HG03095 (cell line): ENCODE measurements around the gene INTS15.
"Not testable (repeated sequence)": the region's sequence is repeated elsewhere in the genome, so short reads cannot be mapped to it uniquely, and the experiment has no call there.

Experiments used
- ATAC-seq: cut with Tn5 transposase; IDR thresholded peaks from one replicate; pipeline ENCODE4 v1.9.1; 2021; ENCODE audit warnings: moderate library complexity; ENCODE audit not compliant: unreplicated experiment

The INTS15 gene

GRCh38 chr7:6576867-6577368, 12.9 kb upstream of the INTS15 start:
- not testable (repeated sequence) for ATAC-seq

- ATAC-seq = peak; percentile 97
These were observed 12.3 kb upstream of the INTS15 start, which contains the start of gene ZDHHC4 for GRCh38 chr7:6577369-6578113. ZDHHC4 (plus strand) TSS chr7:6577454; CDS start chr7:6580562, 3,108 bp downstream.

GRCh38 chr7:6578114-6579084, 11.4 kb upstream of the INTS15 start:
- no peak for ATAC-seq

- ATAC-seq = no peak
These were observed 10.4 kb upstream of the INTS15 start for GRCh38 chr7:6579446-6579845.

- ATAC-seq = not testable (repeated sequence)
These were observed 3.9 kb upstream of the INTS15 start for GRCh38 chr7:6585746-6586432.

GRCh38 chr7:6588566-6588965, 1.3 kb upstream of the INTS15 start:
- no peak for ATAC-seq

DNA sequence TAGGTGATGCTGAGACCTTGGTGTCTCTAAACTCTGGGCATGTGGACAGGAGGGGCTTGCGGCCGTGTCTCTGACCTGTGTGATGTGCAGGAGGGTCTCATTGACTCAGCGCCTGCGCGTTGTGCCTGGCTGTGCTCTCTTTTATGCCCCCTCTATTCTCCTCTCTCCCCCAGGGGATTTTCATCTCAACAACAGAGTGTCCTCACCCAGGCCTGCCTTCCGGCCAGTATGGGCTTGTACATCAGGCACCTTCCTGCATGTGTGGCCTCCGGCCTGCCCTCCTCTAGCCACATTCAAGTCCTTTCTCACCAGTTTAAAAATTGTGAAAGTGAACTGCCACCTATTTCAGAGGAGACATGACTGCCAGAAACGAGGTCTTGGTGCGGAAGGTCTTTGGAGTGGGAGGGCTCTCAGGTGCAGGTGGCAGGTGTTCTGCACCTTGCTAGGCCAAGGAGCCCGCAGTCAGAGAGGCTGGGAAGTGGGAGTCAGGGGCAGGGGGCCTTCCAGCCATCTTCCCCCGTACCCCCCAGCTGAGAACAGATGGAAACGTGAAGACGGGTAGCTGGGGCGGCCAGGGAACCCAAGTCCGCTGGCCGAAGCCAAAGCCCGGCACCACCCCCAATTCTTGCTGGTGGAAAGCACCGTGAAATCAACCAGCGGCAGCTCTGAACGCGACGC, 531 bp upstream of the INTS15 start:
- ATAC-seq = no peak

DNA sequence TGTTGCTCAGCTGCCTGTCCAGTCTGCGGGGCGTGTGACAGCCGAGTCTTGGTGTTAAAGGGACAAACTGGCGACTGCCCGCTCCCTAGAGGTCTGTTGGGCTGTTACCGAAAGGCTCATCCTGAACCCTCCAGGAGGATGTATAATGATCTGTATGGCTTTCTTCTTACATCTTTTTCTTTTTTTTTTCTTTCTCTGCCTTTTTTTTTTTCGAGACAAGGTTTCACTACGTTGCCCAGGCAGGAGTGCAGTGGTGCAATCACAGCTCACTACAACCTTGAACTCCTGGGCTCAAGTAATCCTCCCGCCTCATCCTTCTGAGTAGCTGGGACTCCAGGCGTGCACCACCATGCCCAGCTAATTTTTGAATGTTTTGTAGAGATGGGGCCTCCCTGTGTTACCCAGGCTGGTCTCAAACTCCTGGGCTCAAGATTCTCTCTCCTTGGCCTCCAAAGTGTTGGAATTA, 857 bp downstream of the INTS15 start:
- peak; percentile 20 for ATAC-seq

DNA sequence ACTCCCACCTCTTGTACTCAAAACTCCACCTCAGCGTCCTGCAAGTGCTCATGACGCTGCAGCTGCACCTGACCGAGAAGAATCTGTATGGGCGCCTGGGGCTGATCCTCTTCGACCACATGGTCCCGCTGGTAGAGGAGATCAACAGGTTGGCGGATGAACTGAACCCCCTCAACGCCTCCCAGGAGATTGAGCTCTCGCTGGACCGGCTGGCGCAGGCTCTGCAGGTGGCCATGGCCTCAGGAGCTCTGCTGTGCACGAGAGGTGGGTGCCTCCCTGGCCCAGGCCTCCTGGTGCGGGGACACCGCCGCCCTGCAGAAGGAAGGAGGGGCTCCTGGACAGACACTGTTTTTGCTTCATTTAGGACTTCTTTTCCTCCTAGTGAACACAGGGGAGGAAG, 10.3 kb downstream of the INTS15 start:
- no peak for ATAC-seq

- ATAC-seq = no peak
These were observed 14.6 kb downstream of the INTS15 start for GRCh38 chr7:6604458-6604857.

- no peak for ATAC-seq
These were observed 17.2 kb downstream of the INTS15 start for GRCh38 chr7:6606866-6607583.

DNA sequence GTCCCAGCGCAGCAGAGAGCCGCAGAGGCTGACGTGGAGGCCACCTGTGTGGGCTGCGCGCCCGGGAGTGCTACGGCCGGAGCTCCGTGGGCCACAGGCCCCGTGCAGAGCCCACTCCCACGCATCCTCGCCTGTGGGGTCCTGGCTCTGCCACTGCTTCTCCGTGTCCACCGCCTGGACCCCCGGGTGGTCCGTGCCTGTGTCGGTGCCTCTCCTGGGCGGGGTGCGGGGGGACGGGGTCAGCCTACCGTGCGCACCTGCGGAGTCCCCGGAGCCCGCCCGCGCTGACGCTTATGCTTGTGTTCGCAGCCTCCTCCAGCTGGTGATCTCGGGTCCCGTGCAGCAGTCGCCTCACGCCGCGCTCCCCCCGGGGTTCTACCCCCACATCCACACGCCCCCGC, 17.8 kb downstream of the INTS15 start:
- no peak for ATAC-seq

DNA sequence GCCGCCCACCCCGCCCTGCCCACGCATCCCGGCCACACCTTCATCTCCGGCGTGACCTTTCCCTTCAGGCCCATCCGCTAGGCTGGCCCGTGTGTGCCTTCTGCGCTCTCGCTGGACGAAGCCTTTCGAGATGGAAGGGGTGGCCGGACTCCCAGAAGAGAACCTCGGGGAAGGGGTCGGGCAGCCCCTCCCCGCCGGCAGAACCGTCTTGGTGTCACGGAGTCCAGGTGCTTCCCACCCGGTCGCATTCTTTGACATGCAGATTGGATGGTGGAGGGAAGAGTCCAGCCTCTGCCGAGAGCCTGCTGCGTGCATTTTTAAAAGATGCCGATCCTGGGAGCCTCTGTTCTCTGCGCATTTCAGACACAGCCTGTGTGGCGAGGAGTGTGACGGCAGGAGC, 18.3 kb downstream of the INTS15 start:
- ATAC-seq = no peak

GRCh38 chr7:6608794-6609193, 19.0 kb downstream of the INTS15 start:
- no peak for ATAC-seq

DNA sequence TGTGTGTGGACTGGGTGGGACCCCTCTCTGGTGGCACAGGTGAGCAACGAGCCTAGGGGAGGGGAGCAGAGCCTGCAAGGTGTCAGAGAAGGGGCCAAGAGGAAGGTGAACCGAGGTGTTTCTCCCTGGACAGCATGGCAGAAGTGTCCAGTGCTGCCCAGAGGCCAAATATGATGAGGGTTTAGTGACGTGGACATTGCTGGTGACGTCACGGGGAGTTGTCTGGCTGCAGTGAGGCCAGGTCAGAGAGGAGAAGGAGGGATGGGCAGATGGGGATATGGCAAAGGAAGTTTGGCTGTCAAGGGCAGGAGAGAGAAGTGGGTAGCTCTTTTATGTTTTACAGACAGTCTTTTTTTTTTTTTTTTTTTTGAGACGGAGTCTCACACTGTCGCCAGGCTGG, 23.0 kb downstream of the INTS15 start:
- ATAC-seq = no peak

GRCh38 chr7:6613706-6614105, 23.9 kb downstream of the INTS15 start:
- ATAC-seq = no peak

- ATAC-seq = no peak
These were observed 25.3 kb downstream of the INTS15 start, which contains the start of gene ZNF853 for GRCh38 chr7:6614953-6615722. ZNF853 (plus strand) TSS chr7:6615610; CDS start chr7:6616175, 565 bp downstream.

GRCh38 chr7:6615723-6616555, 26.1 kb downstream of the INTS15 start:
- ATAC-seq = no peak
